H9 (cell line): ENCODE measurements around the gene CR1. TPM values are rescaled to one million over a fixed set of nuclear protein-coding genes. Genes with fewer than 3 reads are reported as not detected.
A peak's percentile ranks its signal among the peaks of the same experiment; 100 is the strongest.

Experiments used
- DNase-seq: peaks from one replicate; pipeline ENCODE4 v3.0.0-alpha.2; 2017
- H2AFZ ChIP-seq: one replicate; pipeline ENCODE4 v1.6.1; 2013; ENCODE audit warnings: mild to moderate bottlenecking, low read length, control low read depth, moderate library complexity
- H2AK5ac ChIP-seq: 2 replicates; pipeline ENCODE4 v1.6.1; 2013; ENCODE audit warnings: low read length, control low read depth, mixed read lengths; ENCODE audit not compliant: insufficient read length
- H2BK120ac ChIP-seq: one replicate; pipeline ENCODE4 v1.6.1; 2013; ENCODE audit warnings: low read depth, mild to moderate bottlenecking, low read length, control low read depth, inconsistent platforms; ENCODE audit not compliant: poor library complexity, severe bottlenecking
- H2BK12ac ChIP-seq: 2 replicates; pipeline ENCODE4 v1.6.1; 2013; ENCODE audit warnings: low read length, control low read depth, mixed read lengths, low read depth; ENCODE audit not compliant: insufficient read length
- H2BK15ac ChIP-seq: 2 replicates; pipeline ENCODE4 v1.6.1; 2013; ENCODE audit warnings: low read depth, low read length, control low read depth
- H2BK20ac ChIP-seq: one replicate; pipeline ENCODE4 v1.6.1; 2013; ENCODE audit warnings: low read depth, mild to moderate bottlenecking, low read length, control low read depth, inconsistent platforms; ENCODE audit not compliant: poor library complexity, severe bottlenecking
- H2BK5ac ChIP-seq: 2 replicates; pipeline ENCODE4 v1.6.1; 2013; ENCODE audit warnings: low read length, control low read depth, mixed read lengths; ENCODE audit not compliant: insufficient read length
- H3K14ac ChIP-seq: 2 replicates; pipeline ENCODE4 v1.6.1; 2013; ENCODE audit warnings: low read length, control low read depth; ENCODE audit not compliant: insufficient read depth
- H3K18ac ChIP-seq: 2 replicates; pipeline ENCODE4 v1.6.1; 2013; ENCODE audit warnings: low read depth, mild to moderate bottlenecking, mixed read lengths, low read length, control low read depth; ENCODE audit not compliant: insufficient read length
- H3K23ac ChIP-seq: 2 replicates; pipeline ENCODE4 v1.6.1; 2013; ENCODE audit warnings: low read length, control low read depth, mixed read lengths, low read depth; ENCODE audit not compliant: insufficient read length
- H3K23me2 ChIP-seq: 2 replicates; pipeline ENCODE4 v1.6.1; 2013; ENCODE audit warnings: low read depth, mild to moderate bottlenecking, mixed read lengths, low read length, control low read depth; ENCODE audit not compliant: insufficient read length, poor library complexity, severe bottlenecking
- H3K27ac ChIP-seq: 2 replicates; pipeline ENCODE4 v1.5.1; 2013; ENCODE audit warnings: low read length, control low read depth, mixed read lengths, low read depth; ENCODE audit not compliant: insufficient read length
- H3K27me3 ChIP-seq: 2 replicates; pipeline ENCODE4 v1.6.1; 2013; ENCODE audit warnings: low read length, control low read depth, inconsistent platforms; ENCODE audit not compliant: insufficient read depth
- H3K4ac ChIP-seq: 2 replicates; pipeline ENCODE4 v1.6.1; 2013; ENCODE audit warnings: low read depth, mild to moderate bottlenecking, control low read depth, inconsistent platforms, low read length, moderate library complexity
- H3K4me1 ChIP-seq: 2 replicates; pipeline ENCODE4 v1.6.1; 2013; ENCODE audit warnings: low read length, control low read depth, inconsistent platforms; ENCODE audit not compliant: insufficient read depth
- H3K4me2 ChIP-seq: 2 replicates; pipeline ENCODE4 v1.6.1; 2013; ENCODE audit warnings: low read length, control low read depth, mixed read lengths; ENCODE audit not compliant: insufficient read length, insufficient read depth
- H3K56ac ChIP-seq: 2 replicates; pipeline ENCODE4 v1.6.1; 2013; ENCODE audit warnings: low read depth, mild to moderate bottlenecking, mixed read lengths, low read length, control low read depth; ENCODE audit not compliant: insufficient read length
- H3K79me1 ChIP-seq: 2 replicates; pipeline ENCODE4 v1.6.1; 2013; ENCODE audit warnings: low read depth, mild to moderate bottlenecking, moderate library complexity, low read length, control low read depth, inconsistent platforms; ENCODE audit not compliant: insufficient read depth, poor library complexity, severe bottlenecking
- H3K79me2 ChIP-seq: 2 replicates; pipeline ENCODE4 v1.6.1; 2013; ENCODE audit warnings: low read length, control low read depth, inconsistent platforms; ENCODE audit not compliant: insufficient read depth
- H3K9ac ChIP-seq: 2 replicates; pipeline ENCODE4 v1.6.1; 2013; ENCODE audit warnings: low read length, control low read depth, mixed read lengths; ENCODE audit not compliant: insufficient read length; ENCODE audit errors: extremely low read depth
- H3K9me3 ChIP-seq: one replicate; pipeline ENCODE4 v1.6.1; 2013; ENCODE audit warnings: low read depth, low read length, inconsistent platforms; ENCODE audit not compliant: control insufficient read depth
- H3T11ph ChIP-seq: one replicate; pipeline ENCODE4 v1.6.1; 2013; ENCODE audit warnings: mild to moderate bottlenecking, low read length, control low read depth, inconsistent platforms
- H4K20me1 ChIP-seq: one replicate; pipeline ENCODE4 v1.6.1; 2013; ENCODE audit not compliant: control insufficient read depth, insufficient read length, insufficient read depth
- H4K5ac ChIP-seq: 2 replicates; pipeline ENCODE4 v1.6.1; 2013; ENCODE audit warnings: low read depth, mild to moderate bottlenecking, mixed read lengths, low read length, control low read depth; ENCODE audit not compliant: insufficient read length
- H4K8ac ChIP-seq: replicated peaks from 2 replicates; pipeline ENCODE4 v1.6.1; 2013; ENCODE audit warnings: low read length, control low read depth, mixed read lengths, low read depth; ENCODE audit not compliant: insufficient read length
- H4K91ac ChIP-seq: 2 replicates; pipeline ENCODE4 v1.6.1; 2013; ENCODE audit warnings: low read depth, mild to moderate bottlenecking, moderate library complexity, mixed read lengths, low read length, control low read depth; ENCODE audit not compliant: insufficient read length
- H3K27ac Mint-ChIP-seq, 3 experiments: 2 replicates in 2 of 3; 3 replicates in 1 of 3; pipeline ENCODE4 v1.8.0; 2020 to 2021; ENCODE audit warnings: mixed read lengths in 3 of 3, mild to moderate bottlenecking in 1 of 3, moderate library complexity in 1 of 3
- H3K27me3 Mint-ChIP-seq: 2 replicates; pipeline ENCODE4 v1.8.0; 2021; ENCODE audit warnings: low read depth, mild to moderate bottlenecking, moderate library complexity, mixed read lengths
- H3K36me3 Mint-ChIP-seq, 3 experiments: 2 replicates in 2 of 3; 3 replicates in 1 of 3; pipeline ENCODE4 v1.8.0; 2020 to 2021; ENCODE audit warnings: low read depth in 3 of 3, mixed read lengths in 3 of 3; ENCODE audit not compliant: insufficient read depth in 1 of 3
- H3K4me1 Mint-ChIP-seq, 2 experiments: 2 replicates each; pipeline ENCODE4 v1.8.0; 2020; ENCODE audit warnings: mixed read lengths in 2 of 2
- H3K4me3 Mint-ChIP-seq, 2 experiments: 2 replicates in 1 of 2; 3 replicates in 1 of 2; pipeline ENCODE4 v1.8.0; 2020 to 2021; ENCODE audit warnings: mild to moderate bottlenecking in 2 of 2, mixed read lengths in 2 of 2, moderate library complexity in 1 of 2
- H3K9me3 Mint-ChIP-seq, 2 experiments: 2 replicates in 1 of 2; 3 replicates in 1 of 2; pipeline ENCODE4 v1.8.0; 2020; ENCODE audit warnings: mild to moderate bottlenecking in 2 of 2, mixed read lengths in 2 of 2, moderate library complexity in 1 of 2
- CTCF ChIP-seq: fragments of 200-600 bp; sonication (generic); conservative IDR thresholded peaks from 3 replicates; pipeline ENCODE4 v1.8.0; 2021; ENCODE audit warnings: antibody characterized with exemption, mild to moderate bottlenecking
- WGBS: extraction: QIAGEN DNeasy Blood & Tissue Kit; methylation state at CpG from one replicate; pipeline ENCODE4 v1.1.7; 2013; ENCODE audit warnings: missing lambda C conversion rate, low lambda C conversion rate, mixed read lengths; ENCODE audit not compliant: insufficient read length; ENCODE audit errors: extremely low coverage; 5-methylcytosine and 5-hydroxymethylcytosine counted together
- long read RNA-seq: library from polyadenylated mRNA; unstranded; transcript quantifications from one replicate; pipeline ENCODE4 v2.0.0, GENCODE V29; 2020
- total RNA-seq: library from RNA; stranded (reverse); gene quantifications from 2 replicates; pipeline ENCODE4 v1.2.1, GENCODE V29; 2021

The CR1 gene
- 0.02 and 0.04 TPM in 2 replicates for total RNA-seq
- long read RNA-seq, partial matches to known transcripts: 1 of 1 reads
- long read RNA-seq, other reads (novel, unspliced or antisense): 0 of 1 reads

- Histone ChIP-seq H4K8ac (no peak within 1 kb of the TSS), H3K79me1 (no peaks in the 10 kb centered on the region), H4K5ac (peak within 1 kb of the TSS; percentile 43), H3K56ac (no peak within 1 kb of the TSS), H3K23ac (no peak within 1 kb of the TSS), H2BK15ac (no peak within 1 kb of the TSS), H2BK120ac (no peak within 1 kb of the TSS), H2AFZ (peak within 1 kb of the TSS; percentile 27), H3K4ac (no peak within 1 kb of the TSS), H3K79me2 (no peaks in the 10 kb centered on the region), H2AK5ac (no peak within 1 kb of the TSS), H4K91ac (no peak within 1 kb of the TSS), H3K4me2 (peak within 1 kb of the TSS; percentile 89), H3K9ac (peak within 1 kb of the TSS; percentile 57), H2BK12ac (no peak within 1 kb of the TSS), H3K27ac (no peak within 1 kb of the TSS), H4K20me1 (no peaks in the 10 kb centered on the region), H3K4me1 (peaks cover 2% of the 10 kb centered on the region; the same call in 1 of the 2 replicates), H3K18ac (peak within 1 kb of the TSS; percentile 67), H3K27me3 (peaks cover 7% of the 10 kb centered on the region; the same call in 1 of the 2 replicates), H3K9me3 (no peaks in the 10 kb centered on the region), H3K23me2 (peaks cover 9% of the 10 kb centered on the region), H3T11ph (no peak within 1 kb of the TSS), H2BK5ac (no peak within 1 kb of the TSS), H2BK20ac (no peak within 1 kb of the TSS), H3K14ac (peak within 1 kb of the TSS; percentile 81)
- no peak for TF ChIP-seq CTCF
- Mint-ChIP-seq H3K9me3 (no peaks in the 10 kb centered on the region), H3K27me3 (peaks cover 38% of the 10 kb centered on the region), H3K27ac (no peak within 1 kb of the TSS), H3K4me3 (peak within 1 kb of the TSS; percentile 70 to 78), H3K36me3 (no peaks in the 10 kb centered on the region; a peak in 1 of 7 replicates), H3K4me1 (peaks cover 9 to 10% of the 10 kb centered on the region in 2 experiments)
- WGBS: no CpG with 5 or more reads among the region's 68 CpGs
- peak; percentile 51 for DNase-seq
These were observed at the start of gene CR1 for GRCh38 chr1:207495801-207496792. Gene CR1, plus strand, starts transcription at chr1:207496157. Its CDS starts 111 bp downstream, at chr1:207496268.
